ENCODE results near the gene RAB11FIP5. TPM values are rescaled to one million over a fixed set of nuclear protein-coding genes. Genes with fewer than 3 reads are reported as not detected.

The RAB11FIP5 gene
- total RNA-seq, 1 donor from 2014 or later = 54.7 TPM

GRCh38 chr2:73078457-73079411, 34.0 kb downstream of the RAB11FIP5 start:
- Mint-ChIP-seq H3K27ac (ENCODE audit: unreplicated experiment) (no peak overlapping the region), H3K4me3 (ENCODE audit: unreplicated experiment) (no peak overlapping the region), H3K27me3 (ENCODE audit: low read depth) (no peaks in the 10 kb centered on the region), H3K4me1 (ENCODE audit: low read depth) (no peaks in the 10 kb centered on the region), H3K9me3 (ENCODE audit: low read depth) (no peaks in the 10 kb centered on the region), H3K36me3 (ENCODE audit: low read depth) (peaks cover 19% of the 10 kb centered on the region)
- peak; percentile 79 for DNase-seq (ENCODE audit: low spot score)
- TF ChIP-seq, protein P1, sequence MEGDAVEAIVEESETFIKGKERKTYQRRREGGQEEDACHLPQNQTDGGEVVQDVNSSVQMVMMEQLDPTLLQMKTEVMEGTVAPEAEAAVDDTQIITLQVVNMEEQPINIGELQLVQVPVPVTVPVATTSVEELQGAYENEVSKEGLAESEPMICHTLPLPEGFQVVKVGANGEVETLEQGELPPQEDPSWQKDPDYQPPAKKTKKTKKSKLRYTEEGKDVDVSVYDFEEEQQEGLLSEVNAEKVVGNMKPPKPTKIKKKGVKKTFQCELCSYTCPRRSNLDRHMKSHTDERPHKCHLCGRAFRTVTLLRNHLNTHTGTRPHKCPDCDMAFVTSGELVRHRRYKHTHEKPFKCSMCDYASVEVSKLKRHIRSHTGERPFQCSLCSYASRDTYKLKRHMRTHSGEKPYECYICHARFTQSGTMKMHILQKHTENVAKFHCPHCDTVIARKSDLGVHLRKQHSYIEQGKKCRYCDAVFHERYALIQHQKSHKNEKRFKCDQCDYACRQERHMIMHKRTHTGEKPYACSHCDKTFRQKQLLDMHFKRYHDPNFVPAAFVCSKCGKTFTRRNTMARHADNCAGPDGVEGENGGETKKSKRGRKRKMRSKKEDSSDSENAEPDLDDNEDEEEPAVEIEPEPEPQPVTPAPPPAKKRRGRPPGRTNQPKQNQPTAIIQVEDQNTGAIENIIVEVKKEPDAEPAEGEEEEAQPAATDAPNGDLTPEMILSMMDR (IDR thresholded peaks at IDR 0.05) = no peak

DNA sequence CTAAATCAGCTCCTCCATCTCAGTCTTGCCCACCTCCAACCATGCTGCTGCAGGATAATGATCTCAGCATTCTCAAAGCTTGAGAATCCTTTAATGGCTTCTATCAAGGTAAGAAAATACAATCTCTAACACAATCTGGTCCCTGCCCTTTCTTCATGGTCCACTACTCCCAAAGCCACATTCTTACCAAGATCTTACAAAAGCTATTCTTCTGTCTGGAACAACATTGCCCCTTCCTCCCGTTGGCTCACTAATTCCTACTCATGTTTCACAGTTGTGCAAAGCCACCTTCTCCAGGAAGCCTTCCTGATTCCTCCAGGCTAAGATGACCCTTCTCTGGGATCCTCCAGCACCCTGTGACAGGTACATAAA, 35.3 kb downstream of the RAB11FIP5 start:
- Mint-ChIP-seq H3K27me3 (ENCODE audit: low read depth) (no peaks in the 10 kb centered on the region), H3K9me3 (ENCODE audit: low read depth) (no peaks in the 10 kb centered on the region), H3K36me3 (ENCODE audit: low read depth) (peaks cover 19% of the 10 kb centered on the region), H3K27ac (ENCODE audit: unreplicated experiment) (no peak overlapping the region), H3K4me1 (ENCODE audit: low read depth) (peaks cover 3% of the 10 kb centered on the region), H3K4me3 (ENCODE audit: unreplicated experiment) (no peak overlapping the region)
- no peak for DNase-seq (ENCODE audit: low spot score)
- TF ChIP-seq, protein P1 (IDR thresholded peaks at IDR 0.05) = no peak

DNA sequence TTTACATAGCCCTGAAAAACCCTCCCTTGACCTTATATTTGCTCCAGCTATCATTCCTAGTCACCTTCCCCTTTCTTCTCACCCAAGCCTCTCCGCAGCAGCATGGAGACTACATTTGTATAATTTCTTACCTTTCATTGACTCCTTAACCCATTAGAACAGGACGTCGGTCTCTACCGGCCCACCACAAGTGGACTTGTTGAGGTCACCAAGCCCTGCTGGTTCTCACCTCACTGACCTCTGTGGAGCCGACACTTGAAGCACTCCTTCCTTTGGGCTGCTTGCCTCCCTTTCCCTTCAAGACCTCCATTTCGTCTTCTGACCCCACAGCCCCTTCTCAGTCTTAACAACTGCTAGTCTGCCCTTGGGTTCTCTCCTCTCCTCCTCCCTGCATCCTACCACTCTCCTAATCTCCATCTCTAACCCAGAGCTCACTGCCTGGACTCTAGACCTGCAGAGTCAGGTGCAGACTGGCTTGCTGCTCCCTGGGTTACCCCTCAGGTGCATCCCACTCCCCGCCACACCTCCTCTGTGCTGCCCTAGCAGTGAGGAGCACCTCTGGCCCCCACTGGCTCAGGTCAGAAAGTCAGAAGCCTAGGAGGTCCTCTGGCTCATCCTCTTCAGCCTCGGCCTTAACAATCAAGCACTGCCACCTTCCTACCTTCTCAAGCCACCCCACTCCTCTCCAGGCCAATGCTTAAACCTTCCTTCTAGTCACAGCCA, 35.9 kb downstream of the RAB11FIP5 start:
- DNase-seq (ENCODE audit: low spot score) = peak; percentile 65
- Mint-ChIP-seq H3K4me1 (ENCODE audit: low read depth) (peaks cover 9% of the 10 kb centered on the region), H3K9me3 (ENCODE audit: low read depth) (no peaks in the 10 kb centered on the region), H3K27me3 (ENCODE audit: low read depth) (no peaks in the 10 kb centered on the region), H3K4me3 (ENCODE audit: unreplicated experiment) (no peak overlapping the region), H3K27ac (ENCODE audit: unreplicated experiment) (no peak overlapping the region), H3K36me3 (ENCODE audit: low read depth) (peaks cover 19% of the 10 kb centered on the region)
- TF ChIP-seq, protein P1 (IDR thresholded peaks at IDR 0.05) = no peak

GRCh38 chr2:73075477-73076373, 37.0 kb downstream of the RAB11FIP5 start:
- Mint-ChIP-seq H3K36me3 (ENCODE audit: low read depth) (peaks cover 19% of the 10 kb centered on the region), H3K9me3 (ENCODE audit: low read depth) (no peaks in the 10 kb centered on the region), H3K4me1 (ENCODE audit: low read depth) (peaks cover 11% of the 10 kb centered on the region), H3K27me3 (ENCODE audit: low read depth) (no peaks in the 10 kb centered on the region), H3K27ac (ENCODE audit: unreplicated experiment) (no peak overlapping the region), H3K4me3 (ENCODE audit: unreplicated experiment) (no peak overlapping the region)
- DNase-seq (ENCODE audit: low spot score) = peak; percentile 93
- TF ChIP-seq, protein P1 (IDR thresholded peaks at IDR 0.05) = no peak
